Fibroblast of lung (primary cell): ENCODE measurements around the gene CACNB2. TPM values are rescaled to one million over a fixed set of nuclear protein-coding genes. Genes with fewer than 3 reads are reported as not detected.
"Not testable (repeated sequence)": the region's sequence is repeated elsewhere in the genome, so short reads cannot be mapped to it uniquely, and the experiment has no call there.

Source experiments
- DNase-seq, 2 donors: peaks; one replicate each; pipeline versions ENCODE4 v3.0.0 to v3.0.0-alpha.2; 2010; ENCODE audit warnings: low read depth in 2 of 2
- H2AFZ ChIP-seq: 2 replicates; pipeline ENCODE4 v1.5.1; 2012; ENCODE audit warnings: low read length, control low read depth, inconsistent platforms
- H3K27ac ChIP-seq: 2 replicates; pipeline ENCODE4 v1.5.1; 2011; ENCODE audit warnings: low read length, control low read depth; ENCODE audit not compliant: insufficient read depth
- H3K27me3 ChIP-seq: 2 replicates; pipeline ENCODE4 v1.5.1; 2011; ENCODE audit warnings: mild to moderate bottlenecking, low read length; ENCODE audit not compliant: control insufficient read depth, insufficient read depth
- H3K36me3 ChIP-seq: 2 replicates; pipeline ENCODE4 v1.5.1; 2011; ENCODE audit warnings: low read length; ENCODE audit not compliant: control insufficient read depth, insufficient read depth
- H3K4me1 ChIP-seq: 2 replicates; pipeline ENCODE4 v1.5.1; 2011; ENCODE audit warnings: low read length; ENCODE audit not compliant: control insufficient read depth, insufficient read depth; ENCODE audit errors: extremely low read depth
- H3K4me2 ChIP-seq: 2 replicates; pipeline ENCODE4 v1.5.1; 2011; ENCODE audit warnings: low read length, control low read depth; ENCODE audit not compliant: insufficient read depth; ENCODE audit errors: extremely low read depth
- H3K4me3 ChIP-seq, 4 experiments: fragments of 200-600 bp in 1 of 4; sonication (generic) in 1 of 4; replicated peaks in 1 of 4; 2 replicates each; pipeline ENCODE4 v1.5.1; 2011 to 2016; ENCODE audit warnings: low read length in 4 of 4, low read depth in 3 of 4, mild to moderate bottlenecking in 3 of 4, control low read depth in 2 of 4, inconsistent platforms in 1 of 4, mixed read lengths in 1 of 4; ENCODE audit not compliant: insufficient read depth in 1 of 4; ENCODE audit errors: control extremely low read depth in 1 of 4
- H3K79me2 ChIP-seq: 2 replicates; pipeline ENCODE4 v1.5.1; 2012; ENCODE audit warnings: mild to moderate bottlenecking, low read length, inconsistent platforms; ENCODE audit not compliant: control insufficient read depth, insufficient read depth
- H3K9ac ChIP-seq: 2 replicates; pipeline ENCODE4 v1.5.1; 2011; ENCODE audit warnings: mild to moderate bottlenecking, low read length, control low read depth; ENCODE audit not compliant: insufficient read depth
- H3K9me3 ChIP-seq: 2 replicates; pipeline ENCODE4 v1.5.1; 2012; ENCODE audit warnings: low read depth, low read length; ENCODE audit not compliant: control insufficient read depth, insufficient read depth
- H4K20me1 ChIP-seq: 2 replicates; pipeline ENCODE4 v1.5.1; 2011; ENCODE audit warnings: low read length; ENCODE audit not compliant: control insufficient read depth, insufficient read depth; ENCODE audit errors: extremely low read depth
- CTCF ChIP-seq, 2 donors: IDR thresholded peaks in 1 of 2; conservative IDR thresholded peaks in 1 of 2; 1 replicate in 1 of 2; 2 replicates in 1 of 2; pipeline ENCODE4 v1.5.1; 2011 to 2012; ENCODE audit warnings: low read length in 2 of 2, control low read depth in 1 of 2, inconsistent platforms in 1 of 2, low read depth in 1 of 2, mild to moderate bottlenecking in 1 of 2
- EZH2 ChIP-seq: IDR thresholded peaks from 2 replicates; pipeline ENCODE4 v1.5.1; 2012; ENCODE audit warnings: low read length, control low read depth, mild to moderate bottlenecking; ENCODE audit errors: missing control alignments
- polyA plus RNA-seq, 2 donors: library from polyadenylated mRNA; depleted of rRNA in 1 of 2; stranded (reverse) in 1 of 2; unstranded in 1 of 2; fragments of >200 nt; gene quantifications; 2 replicates each; pipeline ENCODE4 v1.2.1, GENCODE V29; 2011 to 2012; ENCODE audit warnings: missing spikeins in 1 of 2
- total RNA-seq: library from RNA; depleted of rRNA; stranded (reverse); fragments of >200 nt; gene quantifications from 2 replicates; pipeline ENCODE4 v1.2.1, GENCODE V29; 2014

Gene CACNB2
- total and polyA plus RNA-seq, 2 donors (not counting 1 experiment from before 2014, with no cell fraction given): 0.66 to 0.70 TPM

- no peak overlapping the region for H3K27ac ChIP-seq
- no peak overlapping the region for H2AFZ ChIP-seq
- no peaks in the 10 kb centered on the region for H3K4me1 ChIP-seq
- DNase-seq: peak in 1 of 2 donors; percentile 34
- no peak for TF ChIP-seq EZH2
- peak in 1 of 2 donors; percentile 7 for TF ChIP-seq CTCF (conservative IDR thresholded peaks at IDR 0.05 in 1 of 2, IDR thresholded peaks at IDR 0.05 in 1 of 2; ENCODE audit: low read depth in 1 of 2, low read length in 2 of 2)
- H3K4me2 ChIP-seq: no peak overlapping the region
- H3K27me3 ChIP-seq: no peaks in the 10 kb centered on the region
- H3K4me3 ChIP-seq: no peak overlapping the region
- no peaks in the 10 kb centered on the region for H3K36me3 ChIP-seq
- no peaks in the 10 kb centered on the region for H3K79me2 ChIP-seq
- H3K9ac ChIP-seq: no peak overlapping the region
- H4K20me1 ChIP-seq: no peaks in the 10 kb centered on the region
- H3K9me3 ChIP-seq: no peaks in the 10 kb centered on the region
Observed at GRCh38 chr10:18583575-18584270, 443.5 kb downstream of the CACNB2 start.

- H3K9me3 ChIP-seq, H3K9ac ChIP-seq, H3K4me3 ChIP-seq, H3K27me3 ChIP-seq, H2AFZ ChIP-seq, H3K4me1 ChIP-seq, H3K4me2 ChIP-seq, H3K27ac ChIP-seq, DNase-seq, H3K79me2 ChIP-seq, H4K20me1 ChIP-seq, H3K36me3 ChIP-seq: not testable (repeated sequence)
Observed at GRCh38 chr10:18586637-18587036, 446.4 kb downstream of the CACNB2 start.

- H3K79me2 ChIP-seq, H2AFZ ChIP-seq, H3K36me3 ChIP-seq, H3K9ac ChIP-seq, H3K9me3 ChIP-seq, H3K4me3 ChIP-seq, H4K20me1 ChIP-seq, H3K27me3 ChIP-seq, DNase-seq, H3K27ac ChIP-seq, H3K4me1 ChIP-seq, H3K4me2 ChIP-seq: not testable (repeated sequence)
Observed at GRCh38 chr10:18591141-18591540, 450.9 kb downstream of the CACNB2 start.

Other genes with a start within 250 kb of the CACNB2 start
- not detected in 2 replicates for gene SLC39A12, start 188.5 kb upstream of the CACNB2 start, total RNA-seq
- gene SLC39A12, start 188.5 kb upstream of the CACNB2 start, polyA plus RNA-seq: not detected in 2 replicates